GF-D8 (cell line): ENCODE data around the gene CHCHD6.

Source experiments
- DNase-seq: peaks from one replicate; lab custom pipeline; 2025; lab: John Stamatoyannopoulos, UW

Gene CHCHD6

DNA sequence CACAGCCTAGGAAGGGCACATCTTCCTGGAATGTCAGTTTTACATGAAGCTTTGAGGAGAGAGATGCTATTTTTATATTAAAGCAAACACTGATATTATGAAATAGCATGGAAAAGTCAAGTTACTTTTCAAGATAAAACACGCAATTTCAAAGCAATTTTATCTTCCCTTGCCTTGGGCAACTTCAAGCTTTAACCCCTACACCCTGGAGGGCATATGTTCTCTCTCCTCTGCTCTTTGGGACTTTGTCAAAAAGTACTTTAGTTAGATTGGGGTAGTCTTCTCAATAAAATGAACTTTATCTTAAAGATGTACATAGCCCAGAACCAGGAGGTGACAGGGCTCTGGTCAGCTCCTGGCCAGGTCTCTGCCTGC is 192.0 kb downstream of the CHCHD6 start:
- DNase-seq = no peak

DNA sequence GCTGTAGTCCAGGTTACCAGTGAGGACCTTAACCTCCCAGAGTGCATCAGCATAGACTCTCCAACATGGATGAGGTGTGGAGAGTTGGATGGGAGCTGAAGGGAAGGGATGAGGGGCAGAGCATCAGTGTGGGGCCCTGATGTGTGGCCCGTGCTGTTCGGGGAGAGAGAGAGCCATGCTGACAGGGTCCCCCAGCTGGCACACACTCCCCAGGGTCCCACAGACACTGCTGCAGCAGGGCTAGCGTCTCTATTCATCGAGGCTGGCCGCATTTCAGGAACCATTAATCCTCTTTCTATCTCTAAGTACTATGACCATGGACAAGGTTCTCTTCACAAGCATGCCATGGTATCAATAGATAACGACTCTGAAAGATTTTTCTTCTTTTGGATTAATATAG is 192.9 kb downstream of the CHCHD6 start:
- DNase-seq = no peak

DNA sequence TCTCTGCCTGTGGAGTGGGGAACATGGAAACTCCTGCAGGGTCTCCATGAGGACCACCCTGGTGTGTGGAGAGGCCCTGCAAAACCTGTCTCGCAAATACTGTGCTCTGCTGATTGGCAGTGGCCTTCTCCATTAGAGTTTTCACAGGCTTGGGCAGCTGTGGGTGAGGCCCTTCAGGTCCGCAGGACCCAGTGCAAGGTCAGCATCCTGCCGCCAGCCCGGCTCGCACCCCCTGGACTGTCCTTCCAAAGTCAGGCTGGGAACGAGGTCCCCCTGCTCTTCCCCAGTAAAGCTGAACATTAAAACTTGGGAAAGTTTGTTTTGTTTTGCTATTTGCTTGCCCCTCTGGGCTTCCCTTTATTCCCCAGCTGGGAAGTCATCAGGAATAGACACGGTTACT is 193.9 kb downstream of the CHCHD6 start:
- DNase-seq = no peak

DNA sequence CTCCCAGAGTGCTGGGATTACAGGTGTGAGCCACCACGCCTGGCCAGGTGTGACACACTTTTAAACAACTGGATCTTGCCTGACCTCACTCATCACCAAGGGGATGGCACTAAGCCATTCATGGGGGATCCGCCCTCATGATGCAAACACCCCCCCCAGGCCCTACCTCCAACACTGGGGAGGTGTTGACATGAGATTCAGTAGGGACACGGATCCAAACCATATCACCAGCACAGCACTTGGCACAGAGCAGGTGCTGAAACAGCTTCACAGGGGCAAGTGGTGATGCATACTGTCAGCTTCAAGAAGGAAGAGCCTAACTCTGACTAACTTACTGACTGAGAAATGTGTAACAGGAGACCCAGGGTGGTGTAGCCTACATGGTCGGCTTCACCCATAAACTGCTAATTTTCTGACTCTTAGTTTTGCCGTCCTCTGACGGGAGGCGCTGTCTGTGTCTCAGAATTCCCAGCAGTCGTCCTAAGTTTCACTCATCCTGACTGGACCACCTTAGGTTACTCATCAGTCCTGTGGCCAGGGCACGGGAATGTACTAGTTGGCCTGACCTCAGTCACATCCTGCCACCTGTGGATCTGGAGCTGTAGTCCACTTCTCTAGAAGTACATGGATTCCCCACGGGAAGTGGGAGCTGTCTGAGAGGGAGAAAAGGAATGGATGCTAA is 197.0 kb downstream of the CHCHD6 start:
- no peak for DNase-seq

DNA sequence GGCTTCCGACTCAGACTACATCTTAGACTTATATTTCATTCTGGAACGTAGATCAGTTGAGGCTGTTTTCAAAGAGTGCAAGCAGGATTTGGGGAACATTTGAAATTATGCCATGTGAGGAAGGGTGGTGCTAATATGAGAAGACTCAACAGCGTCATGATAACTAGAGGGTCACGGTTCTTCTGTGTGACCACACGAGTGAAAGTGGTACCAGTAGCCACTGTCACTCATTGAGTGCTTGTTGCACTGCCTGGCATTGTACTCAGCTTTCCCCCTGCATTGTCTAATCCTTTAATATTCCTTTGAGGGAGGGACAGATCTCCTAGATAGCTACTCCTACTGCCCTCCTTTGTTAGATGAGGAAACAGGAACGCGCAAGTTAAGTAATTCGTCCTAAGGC is 197.6 kb downstream of the CHCHD6 start:
- no peak for DNase-seq

DNA sequence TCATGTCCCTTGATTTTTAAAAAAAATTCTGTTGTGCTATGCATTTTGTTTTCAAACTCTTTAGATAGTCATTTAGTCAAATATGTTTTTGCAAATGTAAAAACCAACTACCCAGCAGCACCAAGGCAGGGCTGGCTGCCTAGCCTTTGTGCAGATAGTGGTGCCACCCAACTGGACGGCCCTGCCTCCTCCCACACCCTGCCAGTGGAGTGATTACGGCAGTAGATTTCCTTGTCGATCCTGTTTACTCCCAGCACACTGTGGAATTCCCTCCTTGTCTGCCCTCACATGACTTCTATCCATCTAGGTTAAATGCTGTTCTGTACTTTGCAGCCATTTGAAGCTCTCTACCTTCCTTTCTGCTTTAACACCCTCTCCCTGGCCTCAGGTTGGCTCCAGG is 199.5 kb downstream of the CHCHD6 start:
- no peak for DNase-seq

DNA sequence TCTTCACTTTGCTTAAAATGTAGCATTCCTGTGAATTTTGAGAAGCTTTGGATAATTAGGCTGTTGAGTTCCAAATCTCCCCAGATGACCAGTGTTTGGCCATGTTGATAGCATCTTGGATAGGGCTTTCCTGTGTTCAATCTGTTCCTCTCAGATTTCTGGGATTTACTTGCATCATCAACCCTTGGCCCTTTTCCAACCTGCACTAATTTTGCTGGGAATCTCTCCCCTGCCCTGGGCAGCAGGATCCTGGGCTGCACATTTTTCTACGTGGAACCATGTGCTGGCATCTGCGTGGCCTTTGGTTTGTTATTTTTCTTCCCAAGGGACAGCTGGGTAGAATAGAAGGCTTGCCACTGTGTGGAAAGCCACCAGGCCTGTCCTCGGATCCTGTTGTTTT is 203.5 kb downstream of the CHCHD6 start:
- DNase-seq = no peak

DNA sequence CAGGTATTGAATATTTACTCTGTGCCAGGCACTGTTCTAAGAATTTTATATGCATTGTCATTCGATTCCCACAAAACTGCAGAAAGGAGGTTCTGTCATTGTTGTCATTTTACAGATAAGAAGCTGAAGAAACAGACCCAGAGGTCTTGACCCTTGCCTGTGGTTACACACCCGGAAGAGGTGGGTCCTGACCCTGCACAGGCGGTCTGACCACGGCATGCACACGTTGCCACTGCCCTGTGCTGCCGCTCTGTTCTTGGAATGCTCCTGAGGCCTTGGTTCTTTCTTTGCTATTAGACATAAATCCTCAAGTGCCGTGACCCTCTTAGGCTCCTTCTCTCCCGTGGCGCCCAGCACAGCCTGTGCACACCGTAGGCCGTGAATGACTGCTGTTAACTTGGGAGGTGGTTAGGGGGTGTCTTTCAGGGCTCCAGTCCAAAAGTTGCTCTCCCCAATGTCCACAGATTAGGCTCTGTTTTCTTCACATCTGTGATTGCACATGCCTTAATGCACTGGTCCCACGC is 204.8 kb downstream of the CHCHD6 start:
- DNase-seq = peak; percentile 84

DNA sequence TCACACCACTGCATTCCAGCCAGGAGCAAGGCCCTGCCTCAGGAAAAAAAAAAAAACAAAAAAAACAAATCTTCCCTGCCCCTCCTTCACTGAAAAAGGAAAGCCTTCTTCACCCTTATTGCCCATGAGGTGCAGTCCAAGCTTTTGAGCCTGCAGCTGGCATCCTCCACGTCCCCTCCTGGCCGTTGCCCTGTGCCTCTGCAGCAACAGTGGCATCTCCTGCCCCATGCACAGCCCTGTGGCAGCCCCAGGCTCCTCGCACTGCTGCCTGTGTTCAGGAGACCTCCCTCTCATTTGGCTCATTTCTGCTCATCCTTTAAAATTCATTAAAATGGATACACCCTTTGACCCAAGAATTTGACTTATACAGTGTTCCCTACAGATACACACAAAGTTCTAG is 206.2 kb downstream of the CHCHD6 start:
- DNase-seq = no peak

DNA sequence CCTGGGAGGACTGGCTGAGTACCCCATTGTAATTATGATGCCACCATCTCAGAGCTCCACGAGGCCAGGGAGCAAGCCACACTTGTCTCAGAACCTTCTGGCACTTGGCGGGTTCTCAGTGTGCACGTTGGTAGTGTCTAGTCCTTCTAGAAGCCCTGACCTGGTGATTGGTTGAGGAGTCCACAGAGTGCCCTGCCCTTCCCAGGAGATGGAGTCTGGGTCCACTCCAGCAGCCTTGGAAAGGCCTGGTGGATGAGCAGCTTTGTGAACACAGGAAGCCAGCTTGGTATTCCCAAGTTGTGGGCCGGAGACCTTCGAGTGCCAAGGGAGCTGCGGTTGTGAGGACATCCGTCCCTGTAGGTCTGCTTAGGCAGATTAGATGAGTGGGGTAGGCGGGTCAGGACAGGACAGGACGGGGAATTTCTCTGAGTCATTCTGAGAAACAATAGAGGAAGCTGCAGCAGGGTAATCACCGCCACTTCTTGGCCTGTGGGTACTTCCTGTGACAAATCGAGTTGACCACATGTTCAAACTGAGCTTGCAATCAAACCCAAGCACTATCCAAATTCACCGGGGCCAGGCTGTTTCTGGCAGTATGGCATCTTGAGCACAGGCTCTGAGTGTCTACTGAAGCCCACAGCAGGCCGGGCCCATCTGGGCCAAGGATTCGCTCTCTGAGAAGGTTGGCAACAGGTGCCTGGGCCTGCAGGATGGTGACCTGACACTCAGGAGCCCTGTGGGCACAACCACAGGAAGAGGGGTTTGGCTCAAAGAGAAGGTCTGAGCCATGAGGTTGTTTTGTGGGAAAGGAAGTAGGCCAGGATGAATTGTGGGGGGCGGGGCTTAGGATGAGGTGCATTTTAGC is 207.4 kb downstream of the CHCHD6 start:
- peak; percentile 91 for DNase-seq

DNA sequence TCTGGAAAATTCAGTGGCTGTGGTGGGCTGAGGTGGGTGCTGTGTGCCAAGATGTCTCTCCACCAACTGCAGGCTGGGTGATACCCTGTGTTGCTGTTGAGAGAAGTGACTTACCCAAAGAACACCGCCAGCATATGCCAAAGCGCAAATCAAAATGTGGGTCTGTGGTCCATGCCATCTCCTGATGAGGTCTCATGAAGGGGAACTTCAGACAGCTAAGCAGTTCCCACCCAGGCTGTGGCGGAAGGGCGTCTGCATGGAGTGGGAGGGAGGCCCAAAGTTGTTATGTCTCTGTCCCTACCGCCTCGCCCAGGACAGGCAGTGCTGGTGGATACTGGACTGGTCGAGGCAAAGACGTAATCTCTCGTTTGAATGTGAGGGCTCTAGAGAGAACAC is 208.0 kb downstream of the CHCHD6 start:
- DNase-seq = no peak

DNA sequence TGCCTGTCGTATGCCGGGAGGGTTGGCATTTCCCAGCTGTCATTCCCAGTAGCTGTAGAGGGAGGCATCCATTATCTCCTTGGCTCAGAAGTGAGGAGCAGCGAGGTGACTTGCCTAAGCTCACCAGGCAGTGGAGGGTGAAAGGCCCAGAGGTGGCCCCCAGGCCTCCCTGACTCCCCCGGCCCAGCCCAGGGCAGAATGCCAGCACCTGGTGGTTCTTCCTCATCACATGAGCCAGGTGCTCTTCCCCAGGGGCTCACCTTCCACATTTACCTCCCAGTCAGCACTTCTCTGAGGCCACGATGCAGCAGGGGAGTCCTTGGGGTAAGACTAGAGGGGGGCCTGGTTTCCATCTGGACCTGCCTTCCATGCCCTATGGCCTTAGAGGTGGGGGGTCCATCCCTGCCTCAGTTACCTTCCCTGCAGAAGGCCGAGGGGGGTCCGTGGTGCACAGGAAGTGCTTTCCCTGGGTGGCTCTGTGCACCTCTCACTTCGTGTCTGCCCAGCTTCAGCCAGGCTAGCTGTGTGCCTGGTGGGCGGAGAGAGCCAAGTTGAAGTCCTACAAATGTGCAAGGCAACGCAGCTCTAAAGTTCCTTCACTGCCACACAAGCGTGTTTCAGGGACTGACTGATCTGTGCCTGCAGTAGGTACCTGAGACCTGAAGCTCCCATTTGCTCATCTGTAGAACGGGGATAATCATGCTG is 208.6 kb downstream of the CHCHD6 start:
- DNase-seq = no peak

DNA sequence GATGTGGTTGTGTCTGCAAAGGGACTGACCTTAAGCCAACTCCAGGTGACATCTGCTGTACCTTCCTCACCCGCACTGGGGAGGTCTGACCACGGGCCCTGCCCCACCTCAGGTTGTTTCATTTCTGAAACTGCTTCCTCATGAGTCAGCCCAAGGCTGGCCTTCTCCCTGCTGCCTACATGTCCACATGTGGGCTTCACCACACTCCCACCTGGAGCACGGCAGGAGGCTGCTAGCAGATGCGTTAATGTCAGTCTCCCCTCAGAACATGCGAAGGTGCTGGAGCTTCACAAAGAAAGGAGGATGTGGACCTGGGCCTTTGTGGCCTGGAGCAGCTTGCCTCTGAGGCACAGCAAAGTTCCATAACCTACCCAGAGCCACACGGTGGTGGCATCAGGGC is 209.5 kb downstream of the CHCHD6 start:
- DNase-seq = no peak

DNA sequence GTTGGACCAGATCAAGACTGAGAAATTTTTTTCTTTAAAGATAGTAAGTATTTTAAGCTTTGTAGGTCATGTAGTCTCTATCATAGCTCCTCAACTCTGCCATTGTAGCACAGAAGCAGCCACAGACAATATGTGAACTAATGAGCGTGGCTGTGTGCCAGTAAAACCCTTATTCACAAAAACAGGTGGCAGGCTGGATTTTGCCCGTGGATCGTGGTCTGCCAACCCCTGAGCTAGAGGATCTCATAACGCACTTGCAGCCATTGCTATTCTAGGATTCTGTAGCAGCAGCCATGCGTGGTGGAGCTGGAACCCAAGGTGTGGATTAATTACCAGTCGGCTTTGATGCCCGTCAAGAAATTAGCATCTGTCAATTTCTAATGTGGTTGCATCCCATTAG is 210.2 kb downstream of the CHCHD6 start:
- DNase-seq = no peak

DNA sequence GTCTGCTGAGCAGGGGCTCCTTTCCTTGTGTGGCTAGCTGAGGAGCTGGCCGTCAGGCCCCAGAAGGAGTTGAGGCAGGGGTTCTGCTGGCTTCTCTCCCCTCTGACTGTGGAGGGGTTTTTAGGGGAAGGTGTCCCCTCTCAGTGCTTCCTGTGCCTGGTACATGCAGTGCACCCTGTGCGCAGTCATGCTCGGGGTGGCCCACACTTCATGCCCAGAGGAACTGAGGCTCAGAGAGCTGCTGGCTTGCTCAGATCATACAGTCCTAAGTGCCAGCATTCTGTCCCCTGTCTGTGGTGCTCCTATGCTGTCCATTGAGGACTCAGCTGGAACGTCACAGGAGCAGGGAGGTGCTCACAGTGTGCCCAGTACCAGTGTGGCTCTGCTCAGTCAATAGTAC is 211.0 kb downstream of the CHCHD6 start:
- no peak for DNase-seq

DNA sequence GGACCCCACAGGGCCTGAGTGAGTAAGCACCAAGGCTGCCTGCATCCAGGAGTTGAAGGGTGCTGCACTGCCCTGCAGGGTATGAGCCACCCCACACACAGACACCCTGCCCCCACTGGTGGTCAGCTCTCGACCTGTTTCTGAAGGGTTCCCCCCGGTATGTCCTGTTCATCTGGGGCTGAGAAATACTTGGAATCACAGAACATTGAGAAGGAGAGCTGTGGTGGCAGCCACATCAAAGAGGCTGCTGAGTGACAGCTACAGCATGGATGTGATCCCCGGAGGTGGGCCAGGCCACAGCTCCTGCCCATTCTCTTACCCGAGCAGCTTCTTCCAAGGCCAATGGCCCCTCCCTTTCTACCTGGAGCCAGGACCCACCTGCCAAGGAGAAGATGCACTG is 212.5 kb downstream of the CHCHD6 start:
- no peak for DNase-seq

DNA sequence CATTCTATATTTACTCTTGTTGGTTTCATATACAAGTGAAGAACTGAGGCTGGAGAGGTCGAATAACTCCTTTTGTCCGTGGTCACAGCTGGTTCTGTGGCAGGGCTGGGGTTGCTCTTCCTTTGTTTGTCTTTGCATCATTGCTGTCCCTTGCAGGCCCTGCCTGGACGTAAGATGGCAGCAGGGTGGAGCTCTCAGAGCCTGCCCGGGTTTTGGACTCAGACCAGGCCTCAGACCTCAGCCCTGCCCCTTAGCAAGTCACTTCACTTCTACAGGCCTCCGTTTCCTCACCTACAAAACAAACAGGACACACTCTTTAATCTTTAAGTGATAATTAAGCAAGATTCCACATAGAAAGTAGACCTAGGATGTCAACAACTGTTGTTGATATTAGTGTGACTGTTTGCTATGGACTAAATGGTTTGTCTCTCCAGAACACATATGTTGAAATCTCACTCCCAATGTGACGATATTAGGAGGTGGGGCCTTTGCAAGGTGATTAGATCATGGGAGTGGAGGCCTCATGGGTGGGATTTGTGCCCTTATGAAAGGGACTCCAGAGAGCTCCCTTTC is 213.3 kb downstream of the CHCHD6 start:
- no peak for DNase-seq

DNA sequence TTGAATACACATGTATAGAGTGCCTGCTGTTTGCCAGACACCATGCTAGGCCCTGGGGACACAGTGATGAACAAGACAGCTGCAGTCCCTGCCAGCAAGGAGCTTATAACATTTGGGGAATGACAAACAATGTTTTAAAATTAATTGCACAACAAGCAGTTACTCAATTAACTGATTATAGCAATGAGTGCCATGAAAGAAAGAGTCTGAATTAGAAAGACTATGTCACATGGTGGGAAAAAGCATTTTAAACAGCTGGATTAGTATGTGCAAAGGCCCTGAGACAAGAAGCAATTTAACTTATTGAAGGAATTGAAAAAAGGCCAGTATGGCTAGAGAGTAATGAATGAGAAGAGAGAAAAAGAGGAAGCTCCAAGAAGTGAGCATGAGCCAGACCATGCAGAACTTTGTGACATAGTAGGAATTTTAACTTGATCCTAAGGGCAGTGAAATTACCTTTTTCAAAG is 214.3 kb downstream of the CHCHD6 start:
- DNase-seq = no peak

DNA sequence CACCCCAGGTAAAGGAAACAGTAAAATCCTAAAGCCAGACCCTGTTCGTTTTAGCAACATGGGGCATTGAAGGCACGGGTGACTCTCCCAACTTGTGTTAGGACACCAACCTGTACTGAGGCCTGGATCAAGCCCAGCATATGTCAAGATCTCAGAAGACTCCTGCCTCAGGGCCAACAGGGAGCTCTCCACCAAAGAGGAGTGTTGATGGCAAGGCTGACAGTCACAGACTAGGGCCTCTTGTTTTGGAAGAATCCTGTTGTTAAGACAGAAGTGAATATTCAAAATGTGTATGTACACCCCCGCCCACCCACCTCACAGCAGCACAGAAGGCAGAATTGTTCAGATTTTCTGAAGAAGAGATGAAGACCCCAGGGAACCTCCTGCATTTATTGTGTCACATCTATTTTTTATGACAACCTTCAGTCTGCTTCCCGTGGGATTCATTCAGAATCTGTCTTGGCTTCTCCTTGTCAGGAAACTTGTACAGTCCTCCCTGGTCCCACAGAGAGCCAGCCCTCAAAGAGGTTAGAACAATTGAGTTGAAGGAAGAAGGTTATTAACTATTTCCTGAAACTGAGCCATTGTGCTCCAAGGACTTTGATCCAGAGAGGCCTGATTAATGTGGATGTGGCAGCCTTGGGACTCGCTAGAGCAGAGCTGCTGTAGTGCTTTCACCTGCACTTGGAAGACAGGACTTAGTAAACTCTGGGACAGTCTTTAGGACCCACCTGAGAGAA is 217.2 kb downstream of the CHCHD6 start:
- DNase-seq = no peak

DNA sequence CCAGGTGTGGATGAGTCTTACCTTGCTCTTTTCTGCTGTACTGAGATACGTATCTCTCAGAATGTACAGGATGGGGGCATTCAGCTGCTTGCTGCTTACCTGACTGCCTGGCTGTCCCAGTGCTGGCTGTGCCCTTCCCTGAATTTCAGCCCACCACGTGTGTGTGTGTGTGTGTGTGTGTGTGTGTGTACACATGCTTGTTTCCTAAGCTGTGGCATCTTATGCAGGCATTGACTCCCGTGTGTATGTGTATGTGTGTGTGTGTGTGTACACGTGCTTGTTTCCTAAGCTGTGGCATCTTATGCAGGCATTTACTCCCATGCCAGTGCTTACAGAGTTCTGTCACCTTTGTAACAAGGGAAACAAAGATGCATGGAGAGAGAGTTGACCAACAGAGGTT is 218.4 kb downstream of the CHCHD6 start:
- DNase-seq = no peak

DNA sequence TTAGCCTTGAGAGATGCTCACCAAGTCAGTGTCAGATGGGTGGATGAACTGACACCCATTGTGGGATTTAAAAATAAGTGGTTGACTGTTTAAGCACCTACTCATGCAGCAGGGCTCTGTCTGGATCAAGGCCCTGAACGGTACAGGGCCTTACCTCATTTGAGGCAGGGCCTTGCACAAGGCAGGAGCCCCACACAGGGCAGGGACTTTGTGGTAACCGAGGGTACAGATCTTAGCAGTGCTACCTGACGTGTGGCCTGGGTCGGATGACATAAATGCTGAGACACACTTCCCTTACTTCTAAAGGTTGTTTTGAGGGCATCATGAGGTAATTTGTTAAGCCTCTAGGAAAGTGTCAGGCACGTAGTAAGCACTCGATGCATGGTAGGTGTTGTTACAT is 219.4 kb downstream of the CHCHD6 start:
- DNase-seq = no peak

DNA sequence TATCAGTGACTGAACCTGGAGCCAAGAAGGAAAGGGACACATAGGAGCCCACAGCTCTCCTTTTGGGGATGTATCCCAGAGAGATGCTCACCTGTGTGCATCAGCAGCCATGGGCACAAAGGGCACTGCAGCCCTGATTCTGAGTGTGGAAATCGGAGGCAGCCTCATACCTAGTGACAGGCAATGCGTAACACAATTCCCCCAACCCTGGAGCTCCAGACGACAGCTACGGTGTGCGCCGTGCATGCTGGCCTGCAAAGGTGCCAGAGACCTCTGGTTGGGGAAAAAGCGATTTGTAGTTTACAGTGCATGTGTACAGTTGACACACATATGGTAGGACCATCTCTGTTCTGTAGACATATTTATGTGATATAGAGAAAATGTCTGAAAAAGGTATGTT is 219.9 kb downstream of the CHCHD6 start:
- DNase-seq = no peak
